ENCODE measurements around the gene MPG. TPM values are rescaled to one million over a fixed set of nuclear protein-coding genes. Genes with fewer than 3 reads are reported as not detected.

MPG gene
- polyA plus RNA-seq, 3 donors: 65.6 to 93.3 (median 72.0) TPM

DNA sequence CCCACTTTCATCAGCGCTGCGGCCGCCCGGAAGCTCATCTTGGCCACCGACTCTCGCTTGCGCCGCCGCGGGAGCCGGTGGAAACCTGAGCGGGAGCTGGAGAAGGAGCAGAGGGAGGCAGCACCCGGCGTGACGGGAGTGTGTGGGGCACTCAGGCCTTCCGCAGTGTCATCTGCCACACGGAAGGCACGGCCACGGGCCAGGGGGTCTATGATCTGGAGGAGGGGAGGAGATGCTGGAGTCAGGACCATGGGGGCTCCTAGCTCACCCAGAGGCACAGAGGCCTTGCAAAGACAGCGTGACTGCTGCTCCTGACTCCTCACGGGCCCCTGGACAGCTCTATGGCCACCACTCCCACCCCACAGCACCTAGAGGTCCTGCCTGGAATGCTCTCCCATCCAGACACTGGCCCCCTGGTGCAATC, 15.0 kb upstream of the MPG start:
- 93 to 94% (median 94%) methylated on average over 19 to 21 of the region's 21 CpGs for WGBS, 3 donors
- H3K27ac ChIP-seq (ENCODE audit: low read depth, low read length): no peak overlapping the region

DNA sequence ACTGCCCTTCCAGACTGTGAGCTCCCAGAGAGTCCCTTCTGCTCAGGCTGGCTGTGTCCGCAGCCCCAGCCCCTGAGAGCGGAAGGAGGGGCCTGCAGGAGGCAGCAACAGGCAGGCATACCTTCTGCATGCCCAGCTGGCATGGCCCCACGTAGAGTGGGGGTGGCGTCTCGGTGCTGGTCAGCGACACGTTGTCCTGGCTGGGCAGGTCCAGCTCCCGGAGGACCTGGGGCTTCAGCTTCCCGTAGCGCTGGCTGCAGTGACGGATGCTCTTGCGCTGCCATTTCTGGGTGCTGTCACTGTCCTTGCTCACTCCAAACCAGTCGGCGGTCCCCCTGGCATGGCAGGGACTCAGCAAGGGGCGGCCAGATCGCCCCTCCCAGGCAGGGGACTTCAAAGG, 14.6 kb upstream of the MPG start:
- 93 to 94% (median 93%) methylated on average over 12 to 16 of the region's 16 CpGs for WGBS, 3 donors
- no peak overlapping the region for H3K27ac ChIP-seq (ENCODE audit: low read depth, low read length)

DNA sequence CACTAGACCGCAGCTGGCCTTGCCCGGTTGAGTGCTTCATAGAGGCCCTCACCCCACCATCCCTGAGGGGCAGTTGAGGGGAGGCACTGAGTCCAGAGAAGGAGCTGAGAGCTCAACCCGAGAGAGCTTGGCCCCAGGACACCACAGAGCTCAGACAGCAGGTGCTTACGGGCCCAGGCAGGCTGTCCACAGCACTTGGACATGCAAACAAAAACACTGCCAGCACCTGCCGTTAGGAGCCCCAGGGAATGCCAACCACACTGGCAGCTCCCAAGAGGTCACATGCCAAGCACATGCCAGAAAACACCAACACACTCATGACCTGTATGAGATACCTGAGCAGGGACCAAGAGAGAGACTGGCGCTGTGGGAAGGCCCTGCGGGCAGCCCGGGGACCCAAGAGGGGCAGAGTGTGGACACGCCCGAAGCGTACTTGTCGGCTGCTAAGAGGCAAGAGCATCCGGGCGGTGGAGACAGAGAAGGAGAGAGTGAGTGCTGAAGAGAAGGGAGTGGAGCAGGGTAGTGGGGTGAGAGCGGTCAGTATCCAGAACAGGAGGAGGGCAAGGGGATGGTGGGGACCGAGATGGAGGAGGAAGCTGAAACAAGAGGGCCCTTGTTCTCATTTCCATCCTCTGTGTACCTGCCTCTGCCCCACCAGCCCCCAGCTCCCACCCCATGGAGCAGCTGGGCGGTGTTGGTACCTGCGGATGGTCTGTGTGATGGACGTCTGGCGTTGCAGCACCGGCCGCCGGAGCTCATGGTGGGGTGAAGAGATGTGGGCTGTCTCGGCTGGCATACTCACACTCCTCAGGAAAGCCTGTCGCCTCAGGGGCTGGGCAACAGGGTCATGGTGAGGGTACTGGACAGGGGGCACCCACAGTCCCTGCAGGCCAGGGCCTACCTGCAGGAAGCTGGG, 13.8 kb upstream of the MPG start:
- H3K27ac ChIP-seq (ENCODE audit: low read depth, low read length): no peak overlapping the region
- WGBS, 3 donors: 91 to 93% (median 93%) methylated on average over 25 of the region's 25 CpGs

DNA sequence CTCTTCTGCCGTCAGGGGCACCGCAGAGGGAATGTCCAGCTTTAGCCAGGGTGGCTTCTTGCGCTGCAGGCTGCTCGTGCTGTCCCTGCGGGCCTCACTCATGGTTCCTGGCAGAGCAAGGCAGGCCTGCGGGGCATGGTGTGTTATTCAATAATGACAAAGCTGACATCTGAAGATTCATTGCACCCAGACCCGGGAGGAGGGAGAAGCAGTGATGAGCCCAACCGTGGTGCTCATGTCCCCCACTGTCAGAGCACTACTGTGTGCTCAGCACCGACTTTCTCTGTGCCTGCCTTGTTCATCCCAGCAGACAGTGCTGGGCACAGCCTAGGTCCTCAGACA, 13.1 kb upstream of the MPG start:
- no peak overlapping the region for H3K27ac ChIP-seq (ENCODE audit: low read depth, low read length)
- WGBS, 3 donors: 79 to 83% (median 81%) methylated on average over 9 of the region's 9 CpGs

DNA sequence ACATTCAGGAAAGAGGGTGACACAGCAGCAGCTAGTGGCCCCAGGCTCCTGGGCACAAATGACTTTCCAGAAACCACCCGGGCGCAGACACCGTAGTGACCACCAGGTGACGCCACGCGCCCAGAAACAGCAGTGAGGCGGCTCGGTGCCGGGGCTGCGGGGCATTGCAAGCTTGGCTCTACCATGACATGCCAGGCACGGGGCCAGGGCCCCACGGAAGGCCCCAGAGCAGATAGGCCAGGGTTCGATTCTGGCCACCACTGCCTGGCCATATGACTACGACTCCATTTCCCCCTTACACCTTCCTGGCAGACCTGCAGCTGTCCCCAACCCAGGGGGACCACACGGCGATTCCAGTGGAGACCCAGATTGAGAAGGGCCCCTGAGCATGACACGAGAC, 12.3 kb upstream of the MPG start:
- no peak overlapping the region for H3K27ac ChIP-seq (ENCODE audit: low read depth, low read length)
- WGBS, 3 donors: 15 to 16% (median 15%) methylated on average over 16 to 17 of the region's 17 CpGs

DNA sequence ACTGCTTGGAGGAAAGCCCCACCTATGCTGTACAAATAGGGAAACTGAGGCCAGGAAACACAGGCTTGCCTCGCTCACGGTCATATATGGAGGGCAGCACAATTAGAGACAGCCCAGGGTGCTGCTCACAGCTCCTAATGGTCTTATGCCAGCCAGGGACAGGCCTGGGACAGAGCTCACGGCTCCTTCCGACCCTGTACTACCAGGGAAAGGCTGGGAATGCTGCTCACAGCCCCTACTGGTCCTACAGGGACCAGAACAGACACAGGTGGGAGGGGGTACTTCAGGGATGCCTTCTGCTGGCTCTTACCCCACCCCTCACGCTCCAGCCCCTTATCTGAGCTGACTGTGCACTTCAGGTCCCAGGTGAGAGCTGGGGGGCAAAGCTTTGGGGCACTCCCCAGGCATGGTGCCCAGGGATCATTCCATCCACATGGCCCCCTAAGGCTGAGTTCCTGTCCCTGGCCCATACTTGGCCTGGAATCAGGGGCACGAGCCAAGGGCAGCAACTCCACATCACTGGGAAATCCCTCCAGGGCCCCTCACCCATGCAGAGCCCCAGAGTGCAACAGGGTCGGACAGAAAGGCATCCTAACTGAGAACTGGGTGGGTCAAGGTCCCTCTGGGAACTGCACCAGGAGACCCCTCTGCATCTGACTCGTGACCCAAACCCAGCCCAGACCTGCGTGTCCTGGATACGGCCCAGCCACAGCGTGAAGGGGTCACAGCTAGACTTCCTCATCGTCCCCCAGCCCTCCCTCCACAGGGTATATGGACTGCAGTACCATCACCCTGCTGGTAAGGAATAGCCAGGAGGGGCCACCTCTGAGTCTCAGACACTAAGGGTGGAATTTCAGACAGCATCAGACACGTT, 11.5 kb upstream of the MPG start:
- WGBS, 3 donors: 80 to 86% (median 85%) methylated on average over 13 of the region's 13 CpGs
- no peak overlapping the region for H3K27ac ChIP-seq (ENCODE audit: low read depth, low read length)

DNA sequence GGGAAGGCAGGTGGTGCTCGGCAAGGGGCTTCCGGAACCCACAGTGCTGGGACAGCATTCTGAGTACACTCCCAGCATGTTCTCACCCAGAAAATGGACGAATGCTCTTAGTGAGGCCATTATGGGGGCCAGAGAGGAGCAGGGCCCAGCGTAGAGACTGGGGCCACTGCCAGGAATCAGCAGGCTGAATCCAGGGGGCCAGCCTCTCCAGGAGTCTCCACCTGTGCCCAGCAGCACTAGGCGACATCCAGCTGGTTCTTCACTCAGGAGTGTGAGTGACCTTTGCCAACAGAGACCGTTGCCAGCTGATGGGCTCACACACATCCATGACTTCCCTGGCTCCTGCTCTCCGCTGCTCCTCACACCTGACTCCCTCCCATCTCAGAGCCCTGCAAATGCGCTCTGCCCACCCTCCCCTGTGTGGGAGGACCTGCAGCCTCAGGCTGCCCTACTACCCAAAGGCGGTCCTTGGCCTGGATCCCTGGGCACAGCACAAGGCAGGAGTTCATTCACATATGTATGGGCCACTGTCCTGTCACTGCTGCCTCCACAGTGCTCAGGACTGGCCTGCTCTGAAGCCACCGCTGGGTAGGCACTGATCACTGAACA, 10.7 kb upstream of the MPG start:
- WGBS, 3 donors: 69 to 82% (median 80%) methylated on average over 9 to 10 of the region's 10 CpGs
- H3K27ac ChIP-seq (ENCODE audit: low read depth, low read length): no peak overlapping the region

DNA sequence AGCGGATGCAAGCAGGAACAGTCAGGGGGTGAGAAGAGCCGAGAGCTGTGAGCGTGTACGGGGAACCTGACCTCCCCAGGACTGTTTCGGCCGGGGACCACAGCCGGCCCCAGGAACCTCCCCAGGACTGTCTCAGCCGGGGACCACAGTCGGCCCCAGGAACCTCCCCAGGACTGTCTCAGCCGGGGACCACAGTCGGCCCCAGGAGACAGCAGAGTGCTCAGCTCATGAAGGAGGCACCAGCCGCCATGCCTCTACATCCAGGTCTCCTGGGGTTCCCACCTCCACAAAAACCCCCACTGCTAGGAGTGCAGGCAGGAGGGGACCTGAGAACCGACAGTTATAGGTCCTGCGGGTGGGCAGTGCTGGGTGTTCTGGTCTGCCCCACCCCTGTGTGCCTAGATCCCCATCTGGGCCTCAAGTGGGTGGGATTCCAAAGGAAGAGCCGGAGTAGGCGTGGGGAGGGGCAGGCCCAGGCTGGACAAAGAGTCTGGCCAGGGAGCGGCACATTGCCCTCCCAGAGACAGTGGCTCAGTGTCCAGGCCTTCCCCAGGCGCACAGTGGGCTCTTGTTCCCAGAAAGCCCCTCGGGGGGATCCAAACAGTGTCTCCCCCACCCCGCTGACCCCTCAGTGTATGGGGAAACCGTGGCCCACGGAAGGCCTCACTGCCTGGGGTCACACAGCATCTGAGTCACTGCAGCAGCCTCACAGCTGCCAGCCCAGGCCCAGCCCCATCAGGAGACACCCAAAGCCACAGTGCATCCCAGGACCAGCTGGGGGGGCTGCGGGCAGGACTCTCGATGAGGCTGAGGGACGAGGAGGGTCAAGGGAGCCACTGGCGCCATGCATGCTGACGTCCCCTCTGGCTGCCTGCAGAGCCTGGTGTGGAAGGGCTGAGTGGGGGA, 9.9 kb upstream of the MPG start:
- no peak overlapping the region for H3K27ac ChIP-seq (ENCODE audit: low read depth, low read length)

DNA sequence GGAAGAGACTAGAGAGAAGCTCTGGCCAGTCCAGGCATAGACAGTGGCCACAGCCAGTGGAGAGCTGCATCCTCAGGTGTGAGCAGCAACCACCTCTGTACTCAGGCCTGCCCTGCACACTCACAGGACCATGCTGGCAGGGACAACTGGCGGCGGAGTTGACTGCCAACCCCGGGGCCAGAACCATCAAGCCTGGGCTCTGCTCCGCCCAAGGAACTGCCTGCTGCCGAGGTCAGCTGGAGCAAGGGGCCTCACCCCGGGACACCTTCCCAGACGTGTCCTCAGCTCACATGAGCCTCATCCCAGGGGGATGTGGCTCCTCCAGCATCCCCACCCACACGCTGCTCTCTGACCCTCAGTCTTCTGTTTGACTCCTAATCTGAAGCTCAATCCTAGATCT, 8.8 kb upstream of the MPG start:
- 65 to 81% (median 76%) methylated on average over 8 of the region's 8 CpGs for WGBS, 3 donors
- no peak overlapping the region for H3K27ac ChIP-seq (ENCODE audit: low read depth, low read length)

More for the DNA sequence above, 9.9 kb upstream of the MPG start:
- WGBS, 3 donors: 68 to 81% (median 74%) methylated on average over 27 of the region's 27 CpGs

DNA sequence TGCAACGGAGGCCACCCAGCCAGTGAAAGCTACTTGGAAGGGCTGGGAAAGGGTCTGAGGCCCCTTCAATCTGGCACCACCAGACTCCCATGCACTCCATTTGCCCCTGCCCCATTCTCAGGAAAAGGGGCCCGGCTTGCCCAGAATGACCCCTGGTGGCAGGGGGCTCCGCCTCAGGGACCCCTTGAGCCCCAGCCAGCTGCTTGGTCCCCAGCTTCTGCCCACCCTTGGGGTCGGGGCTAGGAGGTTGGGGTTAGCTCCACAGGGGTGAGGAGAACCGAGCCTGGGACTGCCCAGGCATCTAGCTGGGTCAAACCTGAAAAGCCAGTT, 6.8 kb upstream of the MPG start:
- WGBS, 3 donors: 48 to 59% (median 58%) methylated on average over 5 of the region's 5 CpGs
- H3K27ac ChIP-seq (ENCODE audit: low read depth, low read length): no peak overlapping the region

DNA sequence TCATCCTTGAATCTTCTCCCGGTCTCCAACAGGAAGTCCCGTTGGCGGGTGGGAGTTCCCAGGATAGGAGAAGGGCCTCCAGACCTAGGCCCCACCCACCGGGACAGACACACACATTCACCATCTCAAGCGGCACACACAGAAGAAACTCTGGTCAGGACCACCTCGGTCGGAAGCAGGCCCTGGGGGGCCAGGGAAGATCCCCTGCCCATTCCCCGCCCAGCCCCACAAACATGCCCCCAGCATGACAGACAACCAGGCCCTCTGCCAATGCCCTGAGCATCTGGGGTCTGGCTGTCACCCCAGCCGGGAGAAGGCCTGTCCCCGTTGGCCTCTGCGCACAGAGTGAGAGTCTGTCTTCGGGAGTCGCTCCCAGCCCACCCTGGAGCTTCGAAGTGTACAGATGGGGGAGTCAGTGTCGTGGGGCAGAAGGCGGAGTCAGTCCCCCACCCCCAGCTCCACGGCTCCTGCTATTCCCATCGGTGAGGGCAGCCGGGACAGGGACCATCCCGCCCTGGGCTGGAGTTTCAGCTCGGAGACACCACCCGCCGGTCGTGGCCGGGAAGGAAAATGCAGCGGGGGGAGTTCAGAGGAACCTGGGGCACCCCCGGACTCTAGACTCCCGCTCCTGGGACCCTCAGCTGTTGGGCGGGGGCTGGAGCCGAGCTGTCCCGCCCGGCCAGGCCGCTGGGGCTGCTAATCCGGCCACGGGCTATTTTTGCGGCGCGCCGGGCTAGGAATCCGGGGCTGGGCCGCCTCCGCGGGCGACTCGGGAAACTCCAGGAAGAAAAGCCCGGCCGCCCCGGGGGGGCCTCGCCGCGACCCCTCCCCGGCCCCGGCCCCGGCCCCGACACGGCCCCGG, 6.3 kb upstream of the MPG start:
- H3K27ac ChIP-seq (ENCODE audit: low read depth, low read length): no peak overlapping the region
- WGBS, 3 donors: 10 to 14% (median 10%) methylated on average over 40 to 57 of the region's 57 CpGs

DNA sequence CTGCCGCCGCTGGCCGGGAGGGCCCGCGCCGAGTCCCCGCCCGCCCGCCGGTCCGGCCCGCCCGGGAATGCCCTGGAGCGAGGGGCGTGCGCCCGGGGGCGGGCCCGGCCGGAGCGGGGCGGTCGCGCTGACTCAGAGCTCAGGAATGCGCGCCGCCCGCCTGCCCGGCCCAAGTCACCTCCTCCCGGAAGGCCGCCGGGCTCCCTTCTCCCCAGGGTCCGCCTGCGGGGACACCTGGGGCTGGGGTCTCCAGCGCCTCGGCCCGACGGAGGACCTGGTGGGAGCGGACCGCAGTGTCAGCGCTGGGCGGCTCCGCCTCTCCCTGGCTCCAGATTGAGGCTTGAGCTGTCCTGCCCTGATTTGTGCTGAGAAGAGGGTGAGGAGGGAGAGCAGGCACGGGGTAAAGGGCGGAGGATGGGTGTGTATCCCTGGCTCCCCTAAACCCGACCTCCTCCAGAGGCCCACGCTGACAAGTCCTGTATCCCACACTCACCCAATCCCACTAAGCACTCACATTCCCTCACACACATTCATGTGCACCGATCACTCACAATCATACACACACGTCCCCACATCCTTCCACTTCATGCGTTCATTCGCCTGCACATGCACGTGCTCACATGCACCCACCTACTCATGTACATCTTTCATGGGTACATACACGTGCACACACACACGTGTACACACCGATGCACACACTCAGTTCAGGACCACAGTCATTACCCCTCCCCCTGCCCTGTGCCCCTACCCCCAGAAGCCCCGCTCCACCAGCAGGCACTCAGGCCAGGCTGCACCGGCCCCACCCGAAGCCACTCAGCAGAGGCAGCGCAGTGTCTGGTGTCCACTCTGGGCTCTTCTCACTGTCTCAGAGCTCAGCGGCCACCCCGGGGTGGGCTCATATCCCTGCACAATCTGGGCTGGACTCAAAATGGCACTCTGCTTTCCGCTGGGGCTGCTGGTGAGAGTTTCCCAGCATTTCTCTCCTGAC, 5.2 kb upstream of the MPG start, which contains the start of gene RHBDF1:
Gene RHBDF1 (minus strand): TSS at position 71 of the 988 bp plus-strand sequence. CDS start 7,616 bp downstream, outside the sequence.
- WGBS, 3 donors: 20 to 27% (median 22%) methylated on average over 54 to 62 of the region's 62 CpGs
- H3K27ac ChIP-seq (ENCODE audit: low read depth, low read length): no peak within 1 kb of the TSS

DNA sequence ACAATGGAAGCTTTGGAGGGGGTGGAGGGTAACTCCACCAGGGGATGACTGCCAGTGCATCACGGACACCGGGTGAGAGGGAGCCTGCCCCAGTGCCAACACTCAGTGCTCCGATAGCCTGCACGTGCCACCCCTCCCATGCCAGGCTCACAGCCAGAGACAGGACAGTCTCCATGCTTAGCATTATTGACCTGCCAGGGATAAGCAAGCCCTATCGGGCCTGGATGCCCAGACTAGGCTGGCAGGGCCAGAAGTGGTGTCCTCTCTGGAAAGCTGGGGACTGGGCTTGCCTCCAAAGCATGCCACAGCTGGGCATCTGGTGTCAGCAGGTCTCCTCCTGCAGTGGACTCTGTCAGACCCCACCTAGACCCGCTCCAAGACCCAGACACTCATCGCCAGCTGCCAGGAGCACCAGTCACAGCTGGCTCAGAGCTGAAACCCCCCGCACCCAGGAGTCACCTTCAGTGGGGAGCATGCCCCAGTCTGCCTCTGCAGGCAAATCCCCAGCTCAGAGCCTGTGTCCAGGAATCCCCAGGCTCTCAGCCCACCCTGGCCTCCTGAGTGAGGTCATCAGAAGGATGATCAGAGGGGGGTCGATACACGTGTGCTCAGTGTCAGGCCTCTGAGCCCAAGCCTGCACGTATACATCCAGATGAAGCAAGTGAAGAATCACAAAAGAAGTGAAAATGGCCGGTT, 3.8 kb upstream of the MPG start:
- no peak overlapping the region for H3K27ac ChIP-seq (ENCODE audit: low read depth, low read length)
- 64 to 73% (median 69%) methylated on average over 12 of the region's 12 CpGs for WGBS, 3 donors

DNA sequence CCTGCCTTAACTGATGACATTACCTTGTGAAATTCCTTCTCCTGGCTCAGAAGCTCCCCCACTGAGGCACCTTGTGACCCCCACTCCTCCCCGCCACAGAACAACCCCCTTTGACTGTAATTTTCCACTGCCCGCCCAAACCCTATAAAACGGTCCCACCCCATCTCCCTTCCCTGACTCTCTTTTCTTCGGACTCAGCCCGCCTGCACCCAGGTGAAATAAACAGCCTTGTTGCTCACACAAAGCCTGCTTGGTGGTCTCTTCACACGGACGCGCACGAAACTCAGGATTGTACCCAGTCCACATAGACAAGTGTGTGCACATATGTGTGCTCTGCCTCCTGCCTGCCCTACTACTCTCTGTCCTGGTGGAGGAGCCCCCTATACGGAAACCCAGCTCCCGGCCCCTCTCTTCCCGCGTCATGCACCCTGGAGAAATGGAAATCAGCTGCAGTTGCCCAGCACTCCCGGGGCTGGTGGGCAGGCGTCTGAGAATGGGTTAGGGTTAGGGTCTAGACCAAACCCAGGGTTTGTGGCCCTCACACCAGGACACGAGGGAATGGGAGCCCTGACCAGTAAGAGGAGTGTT, 3.2 kb upstream of the MPG start:
- H3K27ac ChIP-seq (ENCODE audit: low read depth, low read length): no peak overlapping the region
- 83 to 88% (median 87%) methylated on average over 16 of the region's 16 CpGs for WGBS, 3 donors

All from adipose tissue (tissue), 3 donors.